HEK293 (cell line): ENCODE data around the gene CAMTA2.
"Not testable (repeated sequence)": the region's sequence is repeated elsewhere in the genome, so short reads cannot be mapped to it uniquely, and the experiment has no call there.

Source experiments
- CTCF ChIA-PET: fragments of 350-600 bp; formaldehyde crosslinking; extraction: SDS; loops from one replicate; lab custom pipeline; 2021; ENCODE audit warnings: antibody characterized with exemption; lab: Yijun Ruan, JAX
- POLR2A ChIA-PET: fragments of 300-600 bp; formaldehyde crosslinking; extraction: SDS; loops from one replicate; lab custom pipeline; 2020; ENCODE audit warnings: antibody characterized with exemption, inconsistent platforms; lab: Yijun Ruan, JAX
- H3K27ac ChIP-seq: fragments of 200-500 bp; sonication (Bioruptor generic); 2 replicates; pipeline ENCODE4 v1.5.1; 2014; ENCODE audit warnings: low read depth, low read length, control low read depth, inconsistent platforms; ENCODE audit errors: extremely low read depth
- H3K36me3 ChIP-seq, 2 experiments: fragments of 200-500 bp in 1 of 2; sonication (Bioruptor generic) in 1 of 2; 1 replicate in 1 of 2; 2 replicates in 1 of 2; pipeline ENCODE4 v1.5.1; 2014 to 2017; ENCODE audit warnings: inconsistent platforms in 2 of 2, low read length in 2 of 2; ENCODE audit not compliant: control insufficient read depth in 2 of 2, insufficient read depth in 1 of 2
- H3K4me1 ChIP-seq: fragments of 200-500 bp; sonication (Bioruptor generic); 2 replicates; pipeline ENCODE4 v1.5.1; 2014; ENCODE audit warnings: mild to moderate bottlenecking, low read length, inconsistent platforms; ENCODE audit not compliant: control insufficient read depth, insufficient read depth
- H3K4me3 ChIP-seq: 2 replicates; pipeline ENCODE4 v1.5.1; 2011; ENCODE audit warnings: low read depth, mild to moderate bottlenecking, control low read depth, low read length, moderate library complexity
- H3K9me3 ChIP-seq: fragments of 200-500 bp; sonication (Bioruptor generic); 2 replicates; pipeline ENCODE4 v1.5.1; 2014; ENCODE audit warnings: low read depth, low read length, inconsistent platforms; ENCODE audit not compliant: control insufficient read depth, insufficient read depth
- WT1 ChIP-seq: fragments of 450-650 bp; formaldehyde crosslinking; IDR thresholded peaks from 2 replicates; pipeline ENCODE4 v1.5.1; 2016; ENCODE audit warnings: missing biosample characterization, missing genetic modification characterization
- ZBTB1 ChIP-seq: fragments of 450-650 bp; formaldehyde crosslinking; IDR thresholded peaks from 2 replicates; pipeline ENCODE4 v1.5.1; 2016; ENCODE audit warnings: missing biosample characterization, missing genetic modification characterization
- ZBTB48 ChIP-seq: fragments of 450-650 bp; formaldehyde crosslinking; IDR thresholded peaks from 2 replicates; pipeline ENCODE4 v1.5.1; 2016; ENCODE audit warnings: missing biosample characterization, missing genetic modification characterization
- ZNF19 ChIP-seq: fragments of 450-650 bp; formaldehyde crosslinking; IDR thresholded peaks from 2 replicates; pipeline ENCODE4; 2016; ENCODE audit warnings: missing biosample characterization, missing genetic modification characterization, low read depth
- ZNF2 ChIP-seq: fragments of 450-650 bp; formaldehyde crosslinking; IDR thresholded peaks from 2 replicates; pipeline ENCODE4 v1.5.1; 2016; ENCODE audit warnings: missing biosample characterization, missing genetic modification characterization
- ZNF311 ChIP-seq: fragments of 450-650 bp; formaldehyde crosslinking; IDR thresholded peaks from 2 replicates; pipeline ENCODE4 v1.5.1; 2017; ENCODE audit warnings: missing biosample characterization, missing genetic modification characterization, borderline replicate concordance
- ZNF398 ChIP-seq: fragments of 450-650 bp; formaldehyde crosslinking; IDR thresholded peaks from 2 replicates; pipeline ENCODE4 v1.5.1; 2017; ENCODE audit warnings: missing biosample characterization, missing genetic modification characterization
- ZNF548 ChIP-seq: fragments of 450-650 bp; formaldehyde crosslinking; IDR thresholded peaks from 2 replicates; pipeline ENCODE4 v1.5.1; 2016; ENCODE audit warnings: missing biosample characterization, missing genetic modification characterization
- ZNF704 ChIP-seq: fragments of 450-650 bp; formaldehyde crosslinking; IDR thresholded peaks from 2 replicates; pipeline ENCODE4 v1.5.1; 2016; ENCODE audit warnings: missing biosample characterization, missing genetic modification characterization
- ZNF768 ChIP-seq: fragments of 450-650 bp; formaldehyde crosslinking; IDR thresholded peaks from 2 replicates; pipeline ENCODE4 v1.5.1; 2018; ENCODE audit warnings: missing biosample characterization, mild to moderate bottlenecking, missing genetic modification characterization
- TF ChIP-seq, protein P1 (sequence below): fragments of 450-650 bp; formaldehyde crosslinking; IDR thresholded peaks from 2 replicates; pipeline ENCODE4 v1.5.1; 2016; ENCODE audit warnings: missing biosample characterization, missing genetic modification characterization
- TF ChIP-seq, protein P2 (sequence below): fragments of 450-650 bp; formaldehyde crosslinking; IDR thresholded peaks from 2 replicates; pipeline ENCODE4 v1.5.1; 2016; ENCODE audit warnings: missing biosample characterization, missing genetic modification characterization
- TF ChIP-seq, protein P3 (sequence below): fragments of 450-650 bp; formaldehyde crosslinking; IDR thresholded peaks from 2 replicates; pipeline ENCODE4 v1.5.1; 2016; ENCODE audit warnings: missing biosample characterization, missing genetic modification characterization

Gene CAMTA2

GRCh38 chr17:5031365-5032082 is 44.0 kb upstream of the CAMTA2 start (continued):
- TF ChIP-seq ZNF19 (tag by site-specific recombination) (no peak), WT1 (tag by site-specific recombination) (no peak), ZBTB48 (tag by site-specific recombination) (peak; percentile 49; the same call in 1 of the 2 replicates), ZNF548 (tag by site-specific recombination) (no peak), ZBTB1 (tag by site-specific recombination) (no peak), ZNF704 (tag by site-specific recombination) (no peak), ZNF2 (tag by site-specific recombination) (no peak), ZNF768 (tag by site-specific recombination) (no peak), ZNF311 (no peak)
- TF ChIP-seq, protein P1, sequence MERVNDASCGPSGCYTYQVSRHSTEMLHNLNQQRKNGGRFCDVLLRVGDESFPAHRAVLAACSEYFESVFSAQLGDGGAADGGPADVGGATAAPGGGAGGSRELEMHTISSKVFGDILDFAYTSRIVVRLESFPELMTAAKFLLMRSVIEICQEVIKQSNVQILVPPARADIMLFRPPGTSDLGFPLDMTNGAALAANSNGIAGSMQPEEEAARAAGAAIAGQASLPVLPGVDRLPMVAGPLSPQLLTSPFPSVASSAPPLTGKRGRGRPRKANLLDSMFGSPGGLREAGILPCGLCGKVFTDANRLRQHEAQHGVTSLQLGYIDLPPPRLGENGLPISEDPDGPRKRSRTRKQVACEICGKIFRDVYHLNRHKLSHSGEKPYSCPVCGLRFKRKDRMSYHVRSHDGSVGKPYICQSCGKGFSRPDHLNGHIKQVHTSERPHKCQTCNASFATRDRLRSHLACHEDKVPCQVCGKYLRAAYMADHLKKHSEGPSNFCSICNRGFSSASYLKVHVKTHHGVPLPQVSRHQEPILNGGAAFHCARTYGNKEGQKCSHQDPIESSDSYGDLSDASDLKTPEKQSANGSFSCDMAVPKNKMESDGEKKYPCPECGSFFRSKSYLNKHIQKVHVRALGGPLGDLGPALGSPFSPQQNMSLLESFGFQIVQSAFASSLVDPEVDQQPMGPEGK (tag by site-specific recombination): peak; percentile 48; the same call in 1 of the 2 replicates
- TF ChIP-seq, protein P2, sequence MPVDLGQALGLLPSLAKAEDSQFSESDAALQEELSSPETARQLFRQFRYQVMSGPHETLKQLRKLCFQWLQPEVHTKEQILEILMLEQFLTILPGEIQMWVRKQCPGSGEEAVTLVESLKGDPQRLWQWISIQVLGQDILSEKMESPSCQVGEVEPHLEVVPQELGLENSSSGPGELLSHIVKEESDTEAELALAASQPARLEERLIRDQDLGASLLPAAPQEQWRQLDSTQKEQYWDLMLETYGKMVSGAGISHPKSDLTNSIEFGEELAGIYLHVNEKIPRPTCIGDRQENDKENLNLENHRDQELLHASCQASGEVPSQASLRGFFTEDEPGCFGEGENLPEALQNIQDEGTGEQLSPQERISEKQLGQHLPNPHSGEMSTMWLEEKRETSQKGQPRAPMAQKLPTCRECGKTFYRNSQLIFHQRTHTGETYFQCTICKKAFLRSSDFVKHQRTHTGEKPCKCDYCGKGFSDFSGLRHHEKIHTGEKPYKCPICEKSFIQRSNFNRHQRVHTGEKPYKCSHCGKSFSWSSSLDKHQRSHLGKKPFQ (tag by site-specific recombination): no peak

DNA sequence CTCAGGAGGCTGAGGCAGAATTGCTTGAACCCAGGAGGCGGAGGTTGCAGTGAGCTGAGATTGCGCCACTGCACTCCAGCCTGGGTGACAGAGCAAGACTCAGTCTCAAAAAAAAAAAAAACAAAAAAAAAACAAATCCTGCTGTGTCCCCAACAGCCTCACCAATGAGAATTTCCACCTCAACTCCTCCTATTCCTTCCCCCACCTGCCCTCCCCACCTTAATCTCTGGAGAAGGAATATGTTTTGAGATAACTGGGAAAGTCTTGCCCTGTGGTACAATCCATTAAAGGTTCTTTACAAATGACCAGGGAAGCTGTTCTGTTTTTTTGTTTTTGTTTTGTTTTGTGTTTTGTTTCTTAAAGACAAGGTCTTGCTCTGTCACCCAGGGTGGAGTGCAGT is 42.7 kb upstream of the CAMTA2 start:
- CTCF ChIA-PET: interaction anchor here (0.6 to 3.8 kb wide), 12 partner anchors 10 to 372 kb away, joined by 3 to 42 read pairs (median 6); partner anchors contain the start of genes CAMTA2, INCA1 and KIF1C
- H3K9me3 ChIP-seq, H3K36me3 ChIP-seq: not testable (repeated sequence)
- peak; percentile 60 for TF ChIP-seq ZNF398 (tag by site-specific recombination)
- TF ChIP-seq, protein P3, sequence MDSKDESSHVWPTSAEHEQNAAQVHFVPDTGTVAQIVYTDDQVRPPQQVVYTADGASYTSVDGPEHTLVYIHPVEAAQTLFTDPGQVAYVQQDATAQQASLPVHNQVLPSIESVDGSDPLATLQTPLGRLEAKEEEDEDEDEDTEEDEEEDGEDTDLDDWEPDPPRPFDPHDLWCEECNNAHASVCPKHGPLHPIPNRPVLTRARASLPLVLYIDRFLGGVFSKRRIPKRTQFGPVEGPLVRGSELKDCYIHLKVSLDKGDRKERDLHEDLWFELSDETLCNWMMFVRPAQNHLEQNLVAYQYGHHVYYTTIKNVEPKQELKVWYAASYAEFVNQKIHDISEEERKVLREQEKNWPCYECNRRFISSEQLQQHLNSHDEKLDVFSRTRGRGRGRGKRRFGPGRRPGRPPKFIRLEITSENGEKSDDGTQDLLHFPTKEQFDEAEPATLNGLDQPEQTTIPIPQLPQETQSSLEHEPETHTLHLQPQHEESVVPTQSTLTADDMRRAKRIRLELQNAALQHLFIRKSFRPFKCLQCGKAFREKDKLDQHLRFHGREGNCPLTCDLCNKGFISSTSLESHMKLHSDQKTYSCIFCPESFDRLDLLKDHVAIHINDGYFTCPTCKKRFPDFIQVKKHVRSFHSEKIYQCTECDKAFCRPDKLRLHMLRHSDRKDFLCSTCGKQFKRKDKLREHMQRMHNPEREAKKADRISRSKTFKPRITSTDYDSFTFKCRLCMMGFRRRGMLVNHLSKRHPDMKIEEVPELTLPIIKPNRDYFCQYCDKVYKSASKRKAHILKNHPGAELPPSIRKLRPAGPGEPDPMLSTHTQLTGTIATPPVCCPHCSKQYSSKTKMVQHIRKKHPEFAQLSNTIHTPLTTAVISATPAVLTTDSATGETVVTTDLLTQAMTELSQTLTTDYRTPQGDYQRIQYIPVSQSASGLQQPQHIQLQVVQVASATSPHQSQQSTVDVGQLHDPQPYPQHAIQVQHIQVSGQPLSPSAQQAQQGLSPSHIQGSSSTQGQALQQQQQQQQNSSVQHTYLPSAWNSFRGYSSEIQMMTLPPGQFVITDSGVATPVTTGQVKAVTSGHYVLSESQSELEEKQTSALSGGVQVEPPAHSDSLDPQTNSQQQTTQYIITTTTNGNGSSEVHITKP (tag by site-specific recombination): peak; percentile 83
- TF ChIP-seq, all 188 proteins: peak for 2; not testable (repeated sequence) for 186
- POLR2A ChIA-PET: interaction anchor here (0.7 kb wide), 1 partner anchor 33 kb away, joined by 3 read pairs; no protein-coding TSS in a partner anchor
- H3K4me3 ChIP-seq, H3K27ac ChIP-seq, H3K4me1 ChIP-seq: not testable (repeated sequence)
